UCSD-AML1 (cell line): ENCODE measurements around the gene BLMH.
A peak's percentile ranks its signal among the peaks of the same experiment; 100 is the strongest.
"Not testable (repeated sequence)": the region's sequence is repeated elsewhere in the genome, so short reads cannot be mapped to it uniquely, and the experiment has no call there.

Experiments used
- DNase-seq: peaks from one replicate; lab custom pipeline; 2025; ENCODE audit not compliant: unreplicated experiment; lab: John Stamatoyannopoulos, UW

Gene BLMH

GRCh38 chr17:30209930-30210329, 81.8 kb downstream of the BLMH start:
- DNase-seq = no peak

- DNase-seq = no peak
These were observed 83.5 kb downstream of the BLMH start for GRCh38 chr17:30208214-30208613.

GRCh38 chr17:30207655-30208054, 84.1 kb downstream of the BLMH start:
- no peak for DNase-seq

GRCh38 chr17:30203471-30203981, 88.2 kb downstream of the BLMH start:
- DNase-seq = peak; percentile 24

- DNase-seq = not testable (repeated sequence)
These were observed 91.1 kb downstream of the BLMH start for GRCh38 chr17:30200656-30201055.

- DNase-seq = no peak
These were observed 91.6 kb downstream of the BLMH start for GRCh38 chr17:30200106-30200505.

- DNase-seq = no peak
These were observed 92.1 kb downstream of the BLMH start for GRCh38 chr17:30199600-30199999.
